ENCODE measurements around the gene ZDHHC24. TPM values are rescaled to one million over a fixed set of nuclear protein-coding genes. Genes with fewer than 3 reads are reported as not detected.

ZDHHC24 gene
- total and polyA plus RNA-seq, 8 donors: 2.6 to 73.9 (median 7.3) TPM

- Histone ChIP-seq H3K27ac (no peak overlapping the region), H3K4me1 (no peaks in the 10 kb centered on the region), H3K27me3 (no peaks in the 10 kb centered on the region), H3K4me3 (no peak overlapping the region), H3K36me3 (peaks cover 0 to 97% (median 91%) of the 10 kb centered on the region in 4 donors), H3K9me3 (no peaks in the 10 kb centered on the region)
- DNase-seq: no peak
- intact Hi-C loops (cut with DNase I; ENCODE audit: low total_unique reads): no loop called here
- 93 to 99% (median 94%) methylated on average over 10 to 11 of the region's 11 CpGs for WGBS, 5 donors
- TF ChIP-seq POLR2AphosphoS5 (IDR thresholded peaks at IDR 0.05): no peak
- no peak for TF ChIP-seq EP300 (IDR thresholded peaks at IDR 0.05)
- TF ChIP-seq POLR2A (IDR thresholded peaks at IDR 0.05): no peak
- TF ChIP-seq CTCF (IDR thresholded peaks at IDR 0.05): no peak
Measured at GRCh38 chr11:66531841-66532240, 14.0 kb downstream of the ZDHHC24 start.

- no peak for DNase-seq
- Histone ChIP-seq H3K27ac (no peak overlapping the region), H3K36me3 (peaks cover 0 to 97% (median 91%) of the 10 kb centered on the region in 4 donors), H3K27me3 (no peaks in the 10 kb centered on the region), H3K9me3 (no peaks in the 10 kb centered on the region), H3K4me3 (no peak overlapping the region), H3K4me1 (no peaks in the 10 kb centered on the region)
- intact Hi-C loops (cut with DNase I; ENCODE audit: low total_unique reads): no loop called here
- TF ChIP-seq POLR2A (IDR thresholded peaks at IDR 0.05): no peak
- no peak for TF ChIP-seq POLR2AphosphoS5 (IDR thresholded peaks at IDR 0.05)
- no peak for TF ChIP-seq CTCF (IDR thresholded peaks at IDR 0.05)
- TF ChIP-seq EP300 (IDR thresholded peaks at IDR 0.05): no peak
- WGBS, 5 donors: 85 to 89% (median 88%) methylated on average over 4 to 10 of the region's 10 CpGs
Measured at GRCh38 chr11:66530927-66531709, 14.7 kb downstream of the ZDHHC24 start.

- H3K27me3 ChIP-seq: no peaks in the 10 kb centered on the region
- intact Hi-C loops (cut with DNase I; ENCODE audit: low total_unique reads): no loop called here
- TF ChIP-seq EP300 (IDR thresholded peaks at IDR 0.05) (no peak), POLR2AphosphoS5 (IDR thresholded peaks at IDR 0.05) (no peak), CTCF (IDR thresholded peaks at IDR 0.05) (no peak), POLR2A (IDR thresholded peaks at IDR 0.05) (no peak)
- no peaks in the 10 kb centered on the region for H3K4me1 ChIP-seq
- 84 to 91% (median 88%) methylated on average over 9 to 13 of the region's 13 CpGs for WGBS, 5 donors
- H3K36me3 ChIP-seq: peaks cover 0 to 87% (median 81%) of the 10 kb centered on the region in 4 donors
- no peaks in the 10 kb centered on the region for H3K9me3 ChIP-seq
- H3K4me3 ChIP-seq: no peak overlapping the region
- no peak for DNase-seq
- H3K27ac ChIP-seq: no peak overlapping the region
Measured at GRCh38 chr11:66529655-66530054, 16.2 kb downstream of the ZDHHC24 start.

GRCh38 chr11:66529069-66529468, 16.8 kb downstream of the ZDHHC24 start:
- Histone ChIP-seq H3K27ac (no peak overlapping the region), H3K27me3 (no peaks in the 10 kb centered on the region), H3K9me3 (no peaks in the 10 kb centered on the region), H3K4me3 (no peak overlapping the region), H3K36me3 (peaks cover 0 to 89% (median 81%) of the 10 kb centered on the region in 4 donors), H3K4me1 (no peaks in the 10 kb centered on the region)
- WGBS, 5 donors: 76 to 82% (median 79%) methylated on average over 10 of the region's 10 CpGs
- DNase-seq: no peak
- intact Hi-C loops (cut with DNase I; ENCODE audit: low total_unique reads): no loop called here
- no peak for TF ChIP-seq POLR2A (IDR thresholded peaks at IDR 0.05)
- no peak for TF ChIP-seq CTCF (IDR thresholded peaks at IDR 0.05)
